HCT116 (cell line): ENCODE results near the gene AZIN2. TPM values are rescaled to one million over a fixed set of nuclear protein-coding genes. Genes with fewer than 3 reads are reported as not detected.

ENCODE experiments used
- ATAC-seq: fragments of 200-7000 bp; cut with Tn5 transposase; 2 replicates; pipeline ENCODE4 v1.9.1; 2020; ENCODE audit warnings: mild to moderate bottlenecking, moderate library complexity
- BruUV-seq: library from RNA; stranded (reverse); fragments of 400-500 nt; replicated peaks from 2 replicates; lab custom pipeline; 2021; lab: Mats Ljungman, UMichigan
- CTCF ChIA-PET: fragments of 300-600 bp; sonication (Branson Sonifier 250); formaldehyde crosslinking; loops from one replicate; lab custom pipeline; 2021; ENCODE audit warnings: antibody characterized with exemption; lab: Charles Lee
- POLR2A ChIA-PET: fragments of 300-600, 350-600 bp; sonication (Branson Sonifier 250); formaldehyde crosslinking; loops from one replicate; lab custom pipeline; 2021; ENCODE audit warnings: antibody characterized with exemption; lab: Charles Lee
- RAD21 ChIA-PET, 2 experiments: fragments of 300-600 bp; sonication (Branson Sonifier 250); formaldehyde crosslinking; loops; one replicate each; lab custom pipeline; 2023; ENCODE audit warnings: low total read pairs in 2 of 2; ENCODE audit not compliant: uncharacterized antibody in 2 of 2, unreplicated experiment in 2 of 2, low non-redundant PET in 1 of 2; lab: Charles Lee
- DNase-seq: peaks from one replicate; pipeline ENCODE4 v3.0.0-alpha.2; 2010; ENCODE audit warnings: low read depth, low spot score
- H2AFZ ChIP-seq: fragments of 200-600 bp; shearing (Covaris generic), sonication (generic); 2 replicates; pipeline ENCODE4 v1.6.1; 2017; ENCODE audit warnings: low read depth, mixed run types, mixed read lengths, antibody characterized with exemption, low read length; ENCODE audit not compliant: poor library complexity, severe bottlenecking
- H3K27ac ChIP-seq: 2 replicates; pipeline ENCODE4 v1.5.1; 2012; ENCODE audit warnings: low read depth, low read length
- H3K27me3 ChIP-seq: fragments of 200-600 bp; sonication (generic); 2 replicates; pipeline ENCODE4 v1.6.1; 2016; ENCODE audit warnings: mixed run types, low read length, mixed read lengths; ENCODE audit not compliant: insufficient read depth
- H3K36me3 ChIP-seq, 2 experiments: fragments of 200-500 bp in 1 of 2; fragments of 200-600 bp in 1 of 2; sonication (Bioruptor generic) in 1 of 2; sonication (generic) in 1 of 2; 2 replicates each; pipeline versions ENCODE4 v1.5.1 to v1.6.1; 2014 to 2016; ENCODE audit warnings: low read length in 2 of 2, inconsistent platforms in 1 of 2, mixed read lengths in 1 of 2, mixed run types in 1 of 2; ENCODE audit not compliant: insufficient read depth in 2 of 2, control insufficient read depth in 1 of 2
- H3K4me1 ChIP-seq, 2 experiments: fragments of 200-600 bp in 1 of 2; sonication (generic) in 1 of 2; 2 replicates each; pipeline versions ENCODE4 v1.5.1 to v1.6.1; 2012 to 2017; ENCODE audit warnings: low read length in 2 of 2, inconsistent platforms in 1 of 2, mild to moderate bottlenecking in 1 of 2, mixed read lengths in 1 of 2, mixed run types in 1 of 2, moderate library complexity in 1 of 2; ENCODE audit not compliant: insufficient read depth in 2 of 2, control insufficient read depth in 1 of 2
- H3K4me2 ChIP-seq: fragments of 200-600 bp; sonication (generic); 2 replicates; pipeline ENCODE4 v1.6.1; 2017; ENCODE audit warnings: mixed run types, low read length, mixed read lengths
- H3K4me3 ChIP-seq, 2 experiments: fragments of 200-600 bp in 1 of 2; sonication (generic) in 1 of 2; replicated peaks in 1 of 2; 2 replicates each; pipeline ENCODE4 v1.5.1; 2011 to 2016; ENCODE audit warnings: low read length in 2 of 2, control low read depth in 1 of 2, low read depth in 1 of 2, mild to moderate bottlenecking in 1 of 2, mixed read lengths in 1 of 2, mixed run types in 1 of 2
- H3K79me2 ChIP-seq: fragments of 200-600 bp; sonication (generic); 2 replicates; pipeline ENCODE4 v1.6.1; 2017; ENCODE audit warnings: mild to moderate bottlenecking, mixed run types, low read length, moderate library complexity, mixed read lengths; ENCODE audit not compliant: insufficient read depth
- H3K9ac ChIP-seq: fragments of 200-600 bp; sonication (generic); 2 replicates; pipeline ENCODE4 v1.6.1; 2016; ENCODE audit warnings: low read length, mixed read lengths
- H3K9me2 ChIP-seq: fragments of 200-600 bp; sonication (generic), shearing (Covaris generic); 2 replicates; pipeline ENCODE4 v1.6.1; 2017; ENCODE audit warnings: mixed run types, mild to moderate bottlenecking, moderate library complexity; ENCODE audit not compliant: insufficient read depth
- H3K9me3 ChIP-seq, 2 experiments: fragments of 200-500 bp in 1 of 2; fragments of 200-600 bp in 1 of 2; sonication (Bioruptor generic) in 1 of 2; sonication (generic) in 1 of 2; 2 replicates each; pipeline ENCODE4 v1.6.1; 2014 to 2017; ENCODE audit warnings: low read length in 2 of 2, mixed read lengths in 2 of 2, inconsistent platforms in 1 of 2, low read depth in 1 of 2, mild to moderate bottlenecking in 1 of 2, mixed run types in 1 of 2, moderate library complexity in 1 of 2; ENCODE audit not compliant: control insufficient read depth in 1 of 2, insufficient read depth in 1 of 2
- H4K20me1 ChIP-seq: fragments of 200-600 bp; sonication (generic), shearing (Covaris generic); 2 replicates; pipeline ENCODE4 v1.6.1; 2017; ENCODE audit warnings: mixed run types, mild to moderate bottlenecking, moderate library complexity; ENCODE audit not compliant: insufficient read depth
- ATF3 ChIP-seq: IDR thresholded peaks from 2 replicates; pipeline ENCODE4 v1.6.1; 2012
- CEBPB ChIP-seq: IDR thresholded peaks from 2 replicates; pipeline ENCODE4 v1.6.1; 2012; ENCODE audit warnings: low read depth
- EGR1 ChIP-seq: IDR thresholded peaks from 2 replicates; pipeline ENCODE4 v1.6.1; 2012; ENCODE audit warnings: low read depth
- EZH2 ChIP-seq: fragments of 200-600 bp; sonication (generic); IDR thresholded peaks from 2 replicates; pipeline ENCODE4 v1.6.1; 2017; ENCODE audit warnings: antibody characterized with exemption, mixed run types
- EZH2phosphoT487 ChIP-seq: fragments of 200-600 bp; IDR thresholded peaks from 2 replicates; pipeline ENCODE4 v1.6.1; 2018; ENCODE audit warnings: antibody characterized with exemption, borderline replicate concordance
- FOSL1 ChIP-seq: IDR thresholded peaks from 2 replicates; pipeline ENCODE4 v1.6.1; 2012; ENCODE audit warnings: low read depth
- JUND ChIP-seq: IDR thresholded peaks from 2 replicates; pipeline ENCODE4 v1.6.1; 2012
- MAX ChIP-seq: IDR thresholded peaks from 2 replicates; pipeline ENCODE4 v1.6.1; 2012
- SIN3A ChIP-seq: IDR thresholded peaks from 2 replicates; pipeline ENCODE4 v1.6.1; 2012; ENCODE audit warnings: low read depth
- SP1 ChIP-seq: IDR thresholded peaks from 2 replicates; pipeline ENCODE4 v1.6.1; 2012; ENCODE audit warnings: low read depth
- SRF ChIP-seq: IDR thresholded peaks from 2 replicates; pipeline ENCODE4 v1.6.1; 2012; ENCODE audit warnings: low read depth
- ZFX ChIP-seq: fragments of 450-650 bp; IDR thresholded peaks from 2 replicates; pipeline ENCODE4 v1.6.1; 2017
- intact Hi-C: fragments of 100-400 bp; cut with micrococcal nuclease; formaldehyde crosslinking; loops from 2 replicates; pipeline ENCODE4 v1.10.0; 2022
- total RNA-seq: library from RNA; stranded (reverse); gene quantifications from one replicate; pipeline ENCODE4 v1.2.1, GENCODE V29; 2021; ENCODE audit not compliant: unreplicated experiment
- TF ChIP-seq, protein P1 (sequence below): IDR thresholded peaks from 2 replicates; pipeline ENCODE4 v1.6.1; 2012; ENCODE audit warnings: low read depth
- TF ChIP-seq, protein P2 (sequence below): IDR thresholded peaks from 2 replicates; pipeline ENCODE4 v1.6.1; 2011; ENCODE audit warnings: mild to moderate bottlenecking, low read length, moderate library complexity; ENCODE audit not compliant: insufficient replicate concordance; ENCODE audit errors: extremely low read depth

Gene AZIN2
- total RNA-seq, 1 experiment from 2014 or later: 7.8 TPM

DNA sequence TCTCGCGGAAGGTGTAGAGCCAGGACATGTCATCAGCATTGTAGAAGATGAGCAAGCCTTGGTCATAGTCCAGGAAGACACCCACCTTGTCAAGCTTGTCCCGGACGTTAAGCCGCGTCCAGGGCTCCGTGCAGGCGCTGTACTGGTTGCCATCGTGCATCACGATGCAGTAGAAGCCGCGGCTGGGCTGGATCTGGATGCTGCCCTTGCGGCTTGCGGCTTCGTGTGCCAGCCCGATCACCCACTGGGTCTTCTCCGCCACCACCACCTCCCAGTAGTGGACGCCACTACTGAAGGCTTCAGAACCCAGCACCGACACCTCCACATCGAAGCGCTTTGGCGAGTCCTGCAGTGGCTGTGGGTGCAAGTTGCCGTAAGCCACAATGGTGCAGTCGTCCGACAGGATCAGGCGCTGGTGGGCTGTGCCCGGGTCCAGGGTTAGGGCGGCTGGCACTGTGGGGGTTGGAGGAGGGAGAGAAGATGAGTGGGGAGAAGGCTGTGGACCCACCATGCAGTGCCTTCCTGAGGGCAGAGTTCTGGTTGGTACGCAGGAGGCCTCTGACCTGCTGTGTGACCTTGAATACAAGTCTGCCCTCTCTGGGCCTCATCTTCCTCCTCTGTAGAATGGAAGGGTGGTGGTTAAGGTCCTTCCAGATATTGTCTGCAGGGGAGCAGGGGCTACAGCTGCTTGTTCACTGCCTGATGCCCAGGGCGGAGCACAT is 66.5 kb downstream of the AZIN2 start:
- POLR2A ChIA-PET: no interaction called here
- CTCF ChIA-PET: interaction anchor here (1.0 to 1.1 kb wide), 3 partner anchors 9 to 313 kb away, joined by 3 to 5 read pairs (median 3); no protein-coding TSS in a partner anchor
- Histone ChIP-seq H3K9ac (no peak overlapping the region), H3K36me3 (peaks cover 0 to 3% of the 10 kb centered on the region in 2 experiments; a peak in 1 of 4 replicates), H3K27ac (no peak overlapping the region), H4K20me1 (no peaks in the 10 kb centered on the region), H3K4me3 (no peak overlapping the region), H3K4me1 (0 out of 4 replicates have a peak, but pooled peaks cover 0 to 4% of the 10 kb centered on the region in 2 experiments), H3K79me2 (no peaks in the 10 kb centered on the region), H3K27me3 (no peaks in the 10 kb centered on the region), H3K9me2 (no peaks in the 10 kb centered on the region), H2AFZ (no peak overlapping the region), H3K9me3 (no peaks in the 10 kb centered on the region), H3K4me2 (no peak overlapping the region)
- peak; percentile 24; the same call in 1 of the 2 replicates for ATAC-seq
- intact Hi-C loops: no loop called here
- TF ChIP-seq, protein P1, sequence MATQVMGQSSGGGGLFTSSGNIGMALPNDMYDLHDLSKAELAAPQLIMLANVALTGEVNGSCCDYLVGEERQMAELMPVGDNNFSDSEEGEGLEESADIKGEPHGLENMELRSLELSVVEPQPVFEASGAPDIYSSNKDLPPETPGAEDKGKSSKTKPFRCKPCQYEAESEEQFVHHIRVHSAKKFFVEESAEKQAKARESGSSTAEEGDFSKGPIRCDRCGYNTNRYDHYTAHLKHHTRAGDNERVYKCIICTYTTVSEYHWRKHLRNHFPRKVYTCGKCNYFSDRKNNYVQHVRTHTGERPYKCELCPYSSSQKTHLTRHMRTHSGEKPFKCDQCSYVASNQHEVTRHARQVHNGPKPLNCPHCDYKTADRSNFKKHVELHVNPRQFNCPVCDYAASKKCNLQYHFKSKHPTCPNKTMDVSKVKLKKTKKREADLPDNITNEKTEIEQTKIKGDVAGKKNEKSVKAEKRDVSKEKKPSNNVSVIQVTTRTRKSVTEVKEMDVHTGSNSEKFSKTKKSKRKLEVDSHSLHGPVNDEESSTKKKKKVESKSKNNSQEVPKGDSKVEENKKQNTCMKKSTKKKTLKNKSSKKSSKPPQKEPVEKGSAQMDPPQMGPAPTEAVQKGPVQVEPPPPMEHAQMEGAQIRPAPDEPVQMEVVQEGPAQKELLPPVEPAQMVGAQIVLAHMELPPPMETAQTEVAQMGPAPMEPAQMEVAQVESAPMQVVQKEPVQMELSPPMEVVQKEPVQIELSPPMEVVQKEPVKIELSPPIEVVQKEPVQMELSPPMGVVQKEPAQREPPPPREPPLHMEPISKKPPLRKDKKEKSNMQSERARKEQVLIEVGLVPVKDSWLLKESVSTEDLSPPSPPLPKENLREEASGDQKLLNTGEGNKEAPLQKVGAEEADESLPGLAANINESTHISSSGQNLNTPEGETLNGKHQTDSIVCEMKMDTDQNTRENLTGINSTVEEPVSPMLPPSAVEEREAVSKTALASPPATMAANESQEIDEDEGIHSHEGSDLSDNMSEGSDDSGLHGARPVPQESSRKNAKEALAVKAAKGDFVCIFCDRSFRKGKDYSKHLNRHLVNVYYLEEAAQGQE: no peak
- TF ChIP-seq ZFX (no peak), CEBPB (no peak), FOSL1 (no peak), SIN3A (no peak), ATF3 (no peak), SRF (no peak), EGR1 (no peak), JUND (no peak), SP1 (no peak), EZH2 (no peak), EZH2phosphoT487 (no peak), MAX (no peak)
- TF ChIP-seq, protein P2, sequence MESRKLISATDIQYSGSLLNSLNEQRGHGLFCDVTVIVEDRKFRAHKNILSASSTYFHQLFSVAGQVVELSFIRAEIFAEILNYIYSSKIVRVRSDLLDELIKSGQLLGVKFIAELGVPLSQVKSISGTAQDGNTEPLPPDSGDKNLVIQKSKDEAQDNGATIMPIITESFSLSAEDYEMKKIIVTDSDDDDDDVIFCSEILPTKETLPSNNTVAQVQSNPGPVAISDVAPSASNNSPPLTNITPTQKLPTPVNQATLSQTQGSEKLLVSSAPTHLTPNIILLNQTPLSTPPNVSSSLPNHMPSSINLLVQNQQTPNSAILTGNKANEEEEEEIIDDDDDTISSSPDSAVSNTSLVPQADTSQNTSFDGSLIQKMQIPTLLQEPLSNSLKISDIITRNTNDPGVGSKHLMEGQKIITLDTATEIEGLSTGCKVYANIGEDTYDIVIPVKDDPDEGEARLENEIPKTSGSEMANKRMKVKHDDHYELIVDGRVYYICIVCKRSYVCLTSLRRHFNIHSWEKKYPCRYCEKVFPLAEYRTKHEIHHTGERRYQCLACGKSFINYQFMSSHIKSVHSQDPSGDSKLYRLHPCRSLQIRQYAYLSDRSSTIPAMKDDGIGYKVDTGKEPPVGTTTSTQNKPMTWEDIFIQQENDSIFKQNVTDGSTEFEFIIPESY: no peak
- no TSS peak for BruUV-seq
- RAD21 ChIA-PET: no interaction called here
- DNase-seq: no peak
